ENCODE data around the gene OTUB2.

Gene OTUB2

DNA sequence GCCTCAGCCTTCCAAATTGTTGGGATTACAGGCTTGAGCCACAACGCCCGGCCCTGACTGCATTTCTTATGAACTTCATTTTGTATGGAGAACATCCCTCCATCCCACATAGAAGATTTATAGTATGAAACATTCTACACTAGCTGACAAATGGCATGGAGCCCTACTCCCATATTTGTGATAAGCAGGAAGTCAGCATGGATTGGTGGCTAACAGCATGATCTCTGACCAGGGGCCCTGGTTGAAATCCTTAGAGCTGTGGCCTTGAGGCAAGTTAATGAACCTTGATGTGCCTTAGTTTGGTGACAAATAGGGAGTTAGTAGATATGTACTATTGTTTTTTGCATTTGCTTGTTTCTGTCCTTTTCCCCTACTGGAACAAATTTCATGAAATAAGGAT is 67.3 kb downstream of the OTUB2 start:
- DNase-seq (ENCODE audit: low spot score): no peak
- TF ChIP-seq, protein P1, sequence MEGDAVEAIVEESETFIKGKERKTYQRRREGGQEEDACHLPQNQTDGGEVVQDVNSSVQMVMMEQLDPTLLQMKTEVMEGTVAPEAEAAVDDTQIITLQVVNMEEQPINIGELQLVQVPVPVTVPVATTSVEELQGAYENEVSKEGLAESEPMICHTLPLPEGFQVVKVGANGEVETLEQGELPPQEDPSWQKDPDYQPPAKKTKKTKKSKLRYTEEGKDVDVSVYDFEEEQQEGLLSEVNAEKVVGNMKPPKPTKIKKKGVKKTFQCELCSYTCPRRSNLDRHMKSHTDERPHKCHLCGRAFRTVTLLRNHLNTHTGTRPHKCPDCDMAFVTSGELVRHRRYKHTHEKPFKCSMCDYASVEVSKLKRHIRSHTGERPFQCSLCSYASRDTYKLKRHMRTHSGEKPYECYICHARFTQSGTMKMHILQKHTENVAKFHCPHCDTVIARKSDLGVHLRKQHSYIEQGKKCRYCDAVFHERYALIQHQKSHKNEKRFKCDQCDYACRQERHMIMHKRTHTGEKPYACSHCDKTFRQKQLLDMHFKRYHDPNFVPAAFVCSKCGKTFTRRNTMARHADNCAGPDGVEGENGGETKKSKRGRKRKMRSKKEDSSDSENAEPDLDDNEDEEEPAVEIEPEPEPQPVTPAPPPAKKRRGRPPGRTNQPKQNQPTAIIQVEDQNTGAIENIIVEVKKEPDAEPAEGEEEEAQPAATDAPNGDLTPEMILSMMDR (conservative IDR thresholded peaks at IDR 0.05; ENCODE audit: low read depth): no peak
- no peak overlapping the region for H3K27ac ChIP-seq
- CTCF ChIA-PET: interaction anchor here (0.6 to 0.7 kb wide), 3 partner anchors 85 to 858 kb away, joined by 3 read pairs; no protein-coding TSS in a partner anchor
- POLR2A ChIA-PET (ENCODE audit: low non-redundant PET): no interaction called here

DNA sequence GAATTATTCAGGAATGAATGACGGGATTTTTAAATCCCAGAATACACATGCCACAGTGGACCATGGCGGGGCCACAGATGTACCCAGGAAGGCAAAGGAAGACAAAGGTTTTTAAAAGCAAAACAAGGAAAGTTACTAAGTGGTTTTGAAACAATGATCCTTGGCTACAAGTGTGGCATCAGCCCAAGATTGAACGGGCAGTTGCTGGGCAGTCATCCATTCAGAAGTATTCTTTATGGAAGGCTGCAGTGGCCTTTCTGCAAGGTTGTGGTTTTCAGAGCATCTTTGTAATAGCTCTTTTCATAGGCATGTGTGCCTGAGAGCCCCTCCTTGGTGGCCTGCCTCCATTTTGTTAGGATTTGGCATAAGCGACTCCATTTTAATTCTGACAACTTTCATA is 71.0 kb downstream of the OTUB2 start:
- no peak for DNase-seq (ENCODE audit: low spot score)
- H3K27ac ChIP-seq: no peak overlapping the region
- TF ChIP-seq, protein P1 (conservative IDR thresholded peaks at IDR 0.05; ENCODE audit: low read depth): no peak
- CTCF ChIA-PET: no interaction called here
- POLR2A ChIA-PET (ENCODE audit: low non-redundant PET): interaction anchor here (0.6 kb wide), 1 partner anchor 72 kb away, joined by 4 read pairs; no protein-coding TSS in a partner anchor

Data from RWPE1 (cell line).